Epithelial cell of proximal tubule (primary cell): ENCODE results near the gene SS18. TPM values are rescaled to one million over a fixed set of nuclear protein-coding genes. Genes with fewer than 3 reads are reported as not detected.

ENCODE experiments used
- DNase-seq: peaks from one replicate; pipeline ENCODE4 v3.0.0-alpha.2; 2011; ENCODE audit warnings: low read depth
- H3K4me3 ChIP-seq: 2 replicates; pipeline ENCODE4 v1.5.1; 2011; ENCODE audit warnings: low read depth, mild to moderate bottlenecking, low read length
- total RNA-seq: library from RNA; depleted of rRNA; stranded (reverse); fragments of >200 nt; gene quantifications from 2 replicates; pipeline ENCODE4 v1.2.3, GENCODE V29; 2015
- TF ChIP-seq, protein P1 (sequence below): conservative IDR thresholded peaks from 2 replicates; pipeline ENCODE4 v1.5.1; 2012; ENCODE audit warnings: low read depth, mild to moderate bottlenecking, low read length

SS18 gene
- total RNA-seq, 1 donor from 2014 or later: 234 TPM

DNA sequence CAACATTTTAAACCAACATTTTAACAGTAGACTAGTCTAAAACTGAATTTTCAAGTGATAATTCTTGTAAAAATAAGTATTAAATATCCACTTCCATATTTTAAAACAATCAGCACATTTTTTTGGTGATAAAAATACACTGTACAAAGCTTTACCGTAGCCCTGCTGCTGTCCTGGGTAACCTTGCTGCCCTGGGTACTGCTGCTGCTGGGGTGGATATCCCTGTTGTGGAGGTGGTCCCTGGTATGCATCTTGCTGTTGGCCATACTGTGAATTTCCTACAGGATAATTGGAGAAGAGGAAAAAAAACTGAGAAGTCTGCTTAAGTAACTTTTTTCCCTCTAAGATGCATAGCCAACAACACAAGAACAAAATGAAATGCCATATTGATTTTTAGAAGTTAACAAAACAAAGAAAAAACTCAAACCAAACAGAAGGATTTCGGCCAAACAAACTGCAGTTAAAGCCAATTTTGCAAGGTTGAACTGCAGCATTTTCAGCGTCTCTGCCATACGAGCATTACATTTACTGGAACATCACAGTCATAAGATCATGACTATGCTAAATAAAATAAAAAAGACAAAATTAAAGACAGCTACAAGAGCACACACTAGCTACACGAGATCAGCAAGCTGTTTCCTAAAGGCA, 55.4 kb downstream of the SS18 start:
- no peak for DNase-seq
- TF ChIP-seq, protein P1, sequence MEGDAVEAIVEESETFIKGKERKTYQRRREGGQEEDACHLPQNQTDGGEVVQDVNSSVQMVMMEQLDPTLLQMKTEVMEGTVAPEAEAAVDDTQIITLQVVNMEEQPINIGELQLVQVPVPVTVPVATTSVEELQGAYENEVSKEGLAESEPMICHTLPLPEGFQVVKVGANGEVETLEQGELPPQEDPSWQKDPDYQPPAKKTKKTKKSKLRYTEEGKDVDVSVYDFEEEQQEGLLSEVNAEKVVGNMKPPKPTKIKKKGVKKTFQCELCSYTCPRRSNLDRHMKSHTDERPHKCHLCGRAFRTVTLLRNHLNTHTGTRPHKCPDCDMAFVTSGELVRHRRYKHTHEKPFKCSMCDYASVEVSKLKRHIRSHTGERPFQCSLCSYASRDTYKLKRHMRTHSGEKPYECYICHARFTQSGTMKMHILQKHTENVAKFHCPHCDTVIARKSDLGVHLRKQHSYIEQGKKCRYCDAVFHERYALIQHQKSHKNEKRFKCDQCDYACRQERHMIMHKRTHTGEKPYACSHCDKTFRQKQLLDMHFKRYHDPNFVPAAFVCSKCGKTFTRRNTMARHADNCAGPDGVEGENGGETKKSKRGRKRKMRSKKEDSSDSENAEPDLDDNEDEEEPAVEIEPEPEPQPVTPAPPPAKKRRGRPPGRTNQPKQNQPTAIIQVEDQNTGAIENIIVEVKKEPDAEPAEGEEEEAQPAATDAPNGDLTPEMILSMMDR: no peak
- no peak overlapping the region for H3K4me3 ChIP-seq

DNA sequence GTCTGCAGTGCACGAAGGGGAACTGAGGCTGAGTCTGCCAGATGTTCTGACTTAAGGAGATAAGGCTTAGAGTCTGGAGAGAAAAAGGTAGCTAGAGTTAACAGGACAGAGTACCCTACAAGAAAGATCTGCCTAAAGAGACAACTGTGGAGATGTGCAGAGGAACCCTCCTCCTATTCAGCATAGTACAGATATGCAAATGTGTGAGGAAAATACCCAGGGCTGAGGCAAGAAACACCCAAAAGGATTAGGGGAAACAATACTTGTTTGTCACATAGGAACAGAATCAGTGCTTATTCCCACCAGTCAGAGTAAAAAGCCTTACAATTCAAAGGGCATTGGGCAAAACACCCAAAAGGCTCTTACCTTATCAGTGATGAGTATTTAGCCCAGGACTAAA, 67.8 kb downstream of the SS18 start:
- TF ChIP-seq, protein P1: no peak
- H3K4me3 ChIP-seq: no peak overlapping the region
- no peak for DNase-seq

DNA sequence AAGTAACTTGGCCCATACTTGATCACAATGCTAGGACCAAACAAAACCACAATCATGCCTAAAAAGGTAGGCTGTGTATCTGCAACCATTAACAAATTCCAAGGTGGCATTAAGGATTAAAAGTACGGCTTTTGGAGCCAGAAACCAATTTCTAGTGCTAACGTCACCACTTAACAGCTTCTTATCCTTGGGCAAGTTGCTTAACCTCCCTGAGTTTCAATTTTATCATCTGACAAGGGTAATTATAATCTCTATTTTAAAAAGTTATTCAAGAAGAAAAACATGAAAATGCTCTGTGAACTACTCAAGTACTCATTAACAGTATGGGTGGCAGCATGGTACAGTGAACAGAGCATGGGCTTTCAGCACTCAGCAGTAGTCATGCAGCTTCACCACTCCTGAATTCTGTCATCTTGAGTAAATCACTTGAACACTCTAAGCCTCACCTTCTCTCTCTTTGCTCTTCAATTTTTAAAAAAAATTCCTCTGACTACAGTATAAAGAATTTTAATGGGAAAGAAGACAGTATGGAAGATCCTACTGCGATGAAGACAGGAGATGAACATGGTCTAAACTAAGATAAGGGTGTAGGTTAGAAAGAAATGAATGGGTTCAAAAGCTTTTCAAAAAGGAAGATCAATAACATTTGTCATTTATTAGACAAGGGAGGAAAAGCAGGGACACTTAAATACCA, 69.2 kb downstream of the SS18 start:
- DNase-seq: no peak
- TF ChIP-seq, protein P1: no peak
- no peak overlapping the region for H3K4me3 ChIP-seq

DNA sequence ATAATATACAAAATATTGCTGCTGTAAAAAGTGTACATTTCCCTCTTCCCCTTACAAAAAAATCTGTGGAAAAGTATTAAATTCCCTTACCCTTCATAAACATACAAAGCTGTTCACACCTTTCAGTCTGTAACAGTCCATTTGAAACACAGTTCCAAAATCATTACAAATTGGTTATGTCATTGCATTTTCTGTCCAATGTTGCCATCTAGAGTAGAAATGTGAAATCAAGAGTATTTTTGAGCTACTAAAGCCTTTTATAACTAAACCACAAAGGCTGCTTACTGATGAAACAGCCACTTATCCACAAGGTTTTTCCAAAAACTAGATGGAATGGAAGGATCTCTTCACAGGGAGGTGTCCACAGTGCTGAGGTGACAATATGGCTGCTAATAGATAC, 72.5 kb downstream of the SS18 start:
- TF ChIP-seq, protein P1: no peak
- no peak for DNase-seq
- no peak overlapping the region for H3K4me3 ChIP-seq

DNA sequence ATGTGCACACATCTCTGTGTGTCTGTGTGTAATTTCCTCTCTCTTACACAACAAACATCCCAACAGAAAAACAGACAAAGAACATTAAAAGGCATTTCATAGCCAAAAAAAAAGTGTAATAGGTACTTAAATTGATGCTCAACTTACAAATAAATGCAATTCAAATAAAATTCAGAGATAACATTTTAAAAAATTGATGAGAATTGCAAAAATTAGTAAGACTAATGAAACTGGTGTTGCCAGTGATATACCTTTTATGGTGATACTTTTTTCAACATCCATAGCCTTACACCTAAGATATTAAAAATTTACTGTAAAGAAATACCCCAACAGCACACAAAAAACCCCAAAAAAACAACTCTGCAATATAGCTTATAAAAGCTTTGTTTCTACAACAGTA, 76.0 kb downstream of the SS18 start:
- no peak overlapping the region for H3K4me3 ChIP-seq
- TF ChIP-seq, protein P1: no peak
- no peak for DNase-seq

DNA sequence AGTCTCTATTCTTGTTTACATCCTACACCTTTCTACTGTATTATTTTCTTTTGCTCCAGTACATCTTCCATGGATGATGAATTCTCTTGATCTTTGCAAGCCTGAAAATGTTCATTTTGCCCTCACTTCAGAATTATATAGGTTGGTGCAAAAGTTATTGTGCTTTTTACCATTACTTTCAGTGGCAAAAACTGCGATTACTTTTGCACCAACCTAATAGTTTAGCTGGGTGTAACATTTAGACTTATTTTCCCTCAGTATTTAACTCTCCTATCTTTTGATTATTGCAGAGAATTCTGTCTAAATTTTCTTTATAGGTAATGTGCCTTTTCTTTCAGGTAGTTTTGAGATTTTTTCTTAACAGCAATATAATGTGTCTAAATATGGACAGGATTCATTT, 81.8 kb downstream of the SS18 start:
- H3K4me3 ChIP-seq: no peak overlapping the region
- DNase-seq: no peak
- TF ChIP-seq, protein P1: no peak

DNA sequence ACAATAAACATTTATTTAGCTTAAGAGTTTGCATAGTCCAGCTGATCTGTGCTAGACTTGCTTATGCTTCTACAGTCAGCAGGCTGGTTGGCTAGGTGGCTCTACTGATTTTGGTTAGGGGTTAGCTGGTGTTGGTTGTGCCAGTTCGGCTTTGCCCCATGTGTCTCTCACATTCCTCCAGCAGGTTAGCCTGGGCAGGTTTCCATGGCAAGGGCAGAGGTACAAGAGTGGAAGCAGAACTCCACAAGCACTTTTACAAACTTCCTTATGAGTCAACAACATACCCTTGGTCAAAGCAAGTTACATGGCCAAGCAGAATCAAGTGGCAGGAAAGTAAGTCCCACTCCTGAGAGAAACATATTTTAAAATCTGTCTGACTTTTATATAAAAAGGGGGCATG, 82.3 kb downstream of the SS18 start:
- H3K4me3 ChIP-seq: no peak overlapping the region

More for the DNA sequence above, 82.3 kb downstream of the SS18 start:
- TF ChIP-seq, protein P1: no peak
- no peak for DNase-seq
